Right atrium auricular region (tissue), 2 donors: ENCODE results near the gene ANKRD13B. TPM values are rescaled to one million over a fixed set of nuclear protein-coding genes. Genes with fewer than 3 reads are reported as not detected.

ENCODE experiments used
- DNase-seq: peaks from one replicate; pipeline ENCODE4 v3.0.0-alpha.2; 2019; ENCODE audit warnings: low spot score
- H3K27ac ChIP-seq, 2 donors: fragments of 200-600 bp; sonication (generic); 1 replicate in 1 of 2; 2 replicates in 1 of 2; pipeline ENCODE4 v1.5.1; 2016 to 2019
- H3K27me3 ChIP-seq, 2 donors: fragments of 200-600 bp; sonication (generic); one replicate each; pipeline versions ENCODE4 v1.5.1 to v1.6.0; 2017 to 2019
- H3K36me3 ChIP-seq: fragments of 200-600 bp; sonication (generic); one replicate; pipeline ENCODE4 v1.5.1; 2016
- H3K4me1 ChIP-seq, 2 donors: fragments of 200-600 bp; sonication (generic); one replicate each; pipeline versions ENCODE4 v1.5.1 to v1.6.0; 2017 to 2019
- H3K4me3 ChIP-seq, 2 donors: fragments of 200-600 bp; sonication (generic); 1 replicate in 1 of 2; 2 replicates in 1 of 2; pipeline ENCODE4 v1.5.1; 2017 to 2019; ENCODE audit warnings: mild to moderate bottlenecking in 1 of 2, moderate library complexity in 1 of 2
- H3K9me3 ChIP-seq, 2 donors: fragments of 200-600 bp; sonication (generic); one replicate each; pipeline ENCODE4 v1.5.1; 2019
- CTCF ChIP-seq, 2 donors: fragments of 200-600 bp; sonication (generic); IDR thresholded peaks; one replicate each; pipeline ENCODE4 v1.5.1; 2019; ENCODE audit warnings: antibody characterized with exemption in 2 of 2
- total RNA-seq, 2 donors: library from RNA; depleted of rRNA; stranded (reverse); fragments of >200 nt; gene quantifications; one replicate each; pipeline ENCODE4 v1.1.0, GENCODE V29; 2016

Gene ANKRD13B
- total RNA-seq, 2 donors from 2014 or later = 6.6 to 8.3 TPM

- H3K36me3 ChIP-seq = no peaks in the 10 kb centered on the region
- no peak for DNase-seq
- peak overlapping the region; percentile 2 to 34 for H3K4me3 ChIP-seq
- H3K4me1 ChIP-seq = peaks cover 0 to 77% of the 10 kb centered on the region in 2 donors
- peak overlapping the region; percentile 84 to 89 for H3K27ac ChIP-seq
- no peaks in the 10 kb centered on the region for H3K27me3 ChIP-seq
- peak; percentile 95 to 98 for TF ChIP-seq CTCF (IDR thresholded peaks at IDR 0.05)
- H3K9me3 ChIP-seq = no peaks in the 10 kb centered on the region
Observed at GRCh38 chr17:29591737-29592608, 959 bp upstream of the ANKRD13B start.

GRCh38 chr17:29593591-29594518, 923 bp downstream of the ANKRD13B start:
- no peaks in the 10 kb centered on the region for H3K36me3 ChIP-seq
- H3K4me3 ChIP-seq = peak overlapping the region; percentile 65 to 73
- no peaks in the 10 kb centered on the region for H3K27me3 ChIP-seq
- H3K27ac ChIP-seq = peak overlapping the region; percentile 28 to 42
- no peak for DNase-seq
- TF ChIP-seq CTCF (IDR thresholded peaks at IDR 0.05) = peak in 1 of 2 donors; percentile 44
- peaks cover 0 to 60% of the 10 kb centered on the region in 2 donors for H3K4me1 ChIP-seq
- H3K9me3 ChIP-seq = no peaks in the 10 kb centered on the region

- Histone ChIP-seq H3K36me3 (no peaks in the 10 kb centered on the region), H3K4me1 (peaks cover 0 to 60% of the 10 kb centered on the region in 2 donors), H3K4me3 (no peak overlapping the region), H3K9me3 (no peaks in the 10 kb centered on the region), H3K27me3 (no peaks in the 10 kb centered on the region), H3K27ac (no peak overlapping the region)
- no peak for TF ChIP-seq CTCF (IDR thresholded peaks at IDR 0.05)
- DNase-seq = no peak
Observed at GRCh38 chr17:29594519-29595090, 1.7 kb downstream of the ANKRD13B start.

GRCh38 chr17:29595107-29595942, 2.4 kb downstream of the ANKRD13B start:
- Histone ChIP-seq H3K4me3 (no peak overlapping the region), H3K27ac (no peak overlapping the region), H3K4me1 (peaks cover 0 to 52% of the 10 kb centered on the region in 2 donors), H3K36me3 (no peaks in the 10 kb centered on the region), H3K27me3 (no peaks in the 10 kb centered on the region), H3K9me3 (no peaks in the 10 kb centered on the region)
- no peak for TF ChIP-seq CTCF (IDR thresholded peaks at IDR 0.05)
- no peak for DNase-seq
